AG08395 (cell line): ENCODE measurements around the gene CDK19.

Source experiments
- DNase-seq: peaks from one replicate; pipeline ENCODE4 v3.0.0; 2012; ENCODE audit warnings: mixed read lengths, low spot score

Gene CDK19

GRCh38 chr6:110658631-110659211, 156.5 kb downstream of the CDK19 start:
- DNase-seq: no peak

DNA sequence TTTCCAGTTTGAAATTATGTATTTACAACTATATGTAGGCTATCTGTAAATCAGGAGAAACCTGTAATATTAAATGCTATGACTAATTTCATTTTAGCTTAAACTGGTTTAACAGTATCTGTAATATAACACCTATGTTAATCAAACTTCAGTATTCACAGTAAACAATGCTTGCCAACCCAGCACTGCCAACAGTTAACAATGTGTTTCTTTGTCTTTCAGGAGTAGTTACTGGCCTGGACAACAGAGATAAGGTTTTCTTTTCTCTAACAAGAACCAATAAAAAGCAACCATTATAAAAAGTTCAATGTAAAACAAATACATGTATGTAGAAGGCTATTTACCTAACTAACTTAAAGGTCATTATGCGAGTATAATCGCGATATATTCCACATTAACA, 158.8 kb downstream of the CDK19 start:
- DNase-seq: no peak

DNA sequence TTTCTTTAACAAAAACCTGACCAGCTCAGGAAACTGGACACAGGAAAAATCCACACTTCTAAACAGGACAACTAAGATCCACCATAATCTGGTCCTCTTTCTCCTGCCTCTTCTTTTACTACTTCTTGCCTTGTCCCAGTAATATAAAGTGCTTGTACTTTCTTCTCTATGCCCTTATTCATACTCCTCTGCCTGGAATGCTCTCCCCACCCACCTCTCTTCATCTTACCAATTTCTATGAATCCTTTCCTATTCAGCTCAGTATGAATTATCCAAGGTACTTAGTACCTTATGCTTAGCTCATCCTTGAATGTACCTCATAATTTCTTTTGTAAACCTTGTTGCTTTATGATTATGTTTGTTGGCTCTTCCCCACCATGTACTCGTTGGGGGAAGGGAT, 159.4 kb downstream of the CDK19 start:
- no peak for DNase-seq

DNA sequence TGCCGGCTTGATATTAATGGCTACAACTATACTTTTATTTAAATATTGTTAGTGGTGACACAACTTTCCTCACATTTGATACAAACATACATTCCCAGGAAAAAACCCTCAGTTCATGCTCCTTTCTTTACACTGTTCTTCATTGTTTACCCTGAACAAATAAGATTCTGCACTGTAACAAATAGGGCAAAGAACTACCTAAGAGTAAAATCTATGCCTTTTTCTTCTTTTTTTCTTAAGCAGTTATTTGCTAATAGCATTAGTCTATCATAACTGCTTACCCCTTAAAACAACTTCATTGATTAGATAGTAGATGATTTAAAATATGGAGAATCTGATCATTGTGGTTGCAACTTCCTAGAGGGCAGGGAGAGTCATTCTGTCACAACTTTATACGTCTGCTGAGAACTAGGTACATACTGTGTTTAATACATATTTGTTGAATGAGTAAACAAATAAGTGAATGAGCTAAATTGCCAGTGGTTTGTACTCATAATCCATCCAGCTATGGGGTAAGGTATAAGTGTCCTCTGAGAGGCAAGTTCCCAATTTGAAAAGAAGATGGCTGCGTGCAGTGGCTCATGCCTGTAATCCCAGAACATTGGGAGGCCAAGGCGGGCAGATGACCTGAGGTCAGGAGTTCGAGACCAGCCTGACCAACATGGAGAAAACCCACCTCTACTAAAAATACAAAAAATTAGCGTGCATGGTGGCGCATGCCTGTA, 161.0 kb downstream of the CDK19 start:
- DNase-seq: no peak

GRCh38 chr6:110653381-110653780, 161.9 kb downstream of the CDK19 start:
- DNase-seq: no peak

GRCh38 chr6:110652520-110652919, 162.7 kb downstream of the CDK19 start:
- no peak for DNase-seq

DNA sequence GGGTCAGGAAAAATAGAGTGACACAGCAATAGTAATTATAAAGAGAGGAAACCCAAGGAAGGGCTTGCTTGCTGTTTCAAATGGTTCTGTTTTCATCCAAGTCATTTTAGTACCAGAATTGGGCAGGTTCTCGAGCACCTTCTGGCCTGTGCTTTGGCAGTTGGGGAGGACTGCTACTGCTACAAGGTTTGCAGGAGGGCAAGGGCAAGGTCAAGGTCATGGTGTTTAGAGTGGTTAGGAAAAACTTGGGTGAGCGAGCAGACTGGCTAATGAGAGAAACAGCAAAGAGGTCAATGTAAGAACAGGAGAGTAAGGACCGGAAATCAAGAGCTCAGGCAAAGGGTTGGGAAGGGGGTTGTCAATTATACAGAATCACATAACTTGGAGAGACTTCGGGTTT, 164.5 kb downstream of the CDK19 start:
- no peak for DNase-seq

GRCh38 chr6:110649704-110650103, 165.6 kb downstream of the CDK19 start:
- no peak for DNase-seq

- DNase-seq: no peak
Measured at GRCh38 chr6:110646951-110647910, 168.0 kb downstream of the CDK19 start.

GRCh38 chr6:110646419-110646698, 168.9 kb downstream of the CDK19 start:
- DNase-seq: no peak

GRCh38 chr6:110645685-110646418, 169.4 kb downstream of the CDK19 start:
- DNase-seq: no peak

- no peak for DNase-seq
Measured at GRCh38 chr6:110643175-110643574, 172.1 kb downstream of the CDK19 start.

DNA sequence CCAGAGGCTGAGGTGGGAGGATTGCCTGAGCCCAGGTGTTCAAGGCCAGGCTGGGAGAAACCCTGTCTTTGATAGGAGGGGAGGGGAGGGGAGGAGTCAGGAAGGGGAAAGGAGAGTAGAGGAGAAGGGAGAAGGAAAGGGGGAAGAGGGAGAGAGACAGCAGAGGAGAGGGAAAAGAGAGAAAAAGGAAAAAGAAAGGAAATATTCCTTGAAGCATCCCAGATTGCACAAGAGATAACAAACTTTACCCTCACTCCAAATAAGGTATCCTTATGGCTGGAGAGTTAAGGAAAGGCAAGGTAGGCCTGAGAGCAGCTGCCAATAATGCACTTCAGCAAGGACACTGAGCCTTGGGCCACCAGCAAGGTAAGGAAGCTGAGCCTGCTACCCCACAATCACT, 172.6 kb downstream of the CDK19 start:
- DNase-seq: no peak

- no peak for DNase-seq
Measured at GRCh38 chr6:110636781-110637180, 178.5 kb downstream of the CDK19 start.

GRCh38 chr6:110635096-110635495, 180.2 kb downstream of the CDK19 start:
- no peak for DNase-seq

GRCh38 chr6:110633731-110634213, 181.5 kb downstream of the CDK19 start:
- no peak for DNase-seq

GRCh38 chr6:110629153-110629552, 186.1 kb downstream of the CDK19 start:
- no peak for DNase-seq

DNA sequence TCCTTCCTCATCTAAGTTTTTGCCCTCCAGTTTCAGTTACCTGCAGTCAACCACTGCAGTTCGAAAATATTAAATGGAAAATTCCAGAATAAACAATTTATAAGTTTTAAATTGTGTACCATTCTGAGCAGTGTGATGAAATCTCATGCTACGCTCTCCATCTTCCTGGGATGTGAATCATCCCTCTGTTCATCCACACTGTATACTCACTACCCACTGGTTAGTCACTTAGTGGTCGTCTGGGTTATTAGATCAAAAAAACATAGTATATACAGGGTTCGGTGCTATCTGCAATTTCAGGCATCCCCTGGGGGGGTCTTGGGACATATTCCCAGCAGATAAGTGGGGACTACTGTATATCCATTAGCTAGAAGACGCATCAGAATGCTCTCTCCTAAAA, 186.9 kb downstream of the CDK19 start:
- DNase-seq: peak; percentile 55

- no peak for DNase-seq
Measured at GRCh38 chr6:110626442-110626841, 188.8 kb downstream of the CDK19 start.

GRCh38 chr6:110625883-110626282, 189.4 kb downstream of the CDK19 start:
- peak; percentile 18 for DNase-seq

DNA sequence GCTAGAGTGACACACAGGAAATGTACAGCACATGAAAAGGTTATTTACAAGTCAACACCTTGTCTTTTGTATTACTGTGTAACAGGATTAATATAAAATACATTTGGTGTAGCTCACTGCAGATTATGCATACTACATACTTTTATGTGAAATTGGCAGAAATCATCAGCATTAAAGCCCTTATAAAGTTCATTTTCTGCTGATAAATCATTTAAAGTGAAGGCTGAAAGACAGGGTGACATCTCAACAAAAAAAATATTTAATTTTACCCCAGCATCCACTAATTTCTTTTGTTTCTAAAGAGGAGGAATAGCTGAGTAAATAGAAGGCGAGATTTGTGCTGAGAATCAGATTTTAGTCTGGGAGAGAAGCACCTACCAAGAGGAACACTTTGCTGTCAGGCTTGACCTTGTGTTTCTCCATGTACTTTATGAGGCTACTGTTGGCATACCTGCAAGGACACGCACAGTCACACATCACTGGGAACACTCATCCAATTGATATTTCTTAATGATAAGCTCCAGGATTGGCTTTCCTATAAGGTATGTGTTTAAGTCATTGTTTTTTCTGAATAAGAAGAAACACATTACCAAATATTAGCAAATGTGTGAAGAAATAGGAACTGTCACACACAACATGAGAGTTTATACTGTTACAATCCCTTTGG, 192.2 kb downstream of the CDK19 start:
- no peak for DNase-seq

GRCh38 chr6:110621061-110621460, 194.2 kb downstream of the CDK19 start:
- DNase-seq: no peak
